HepG2 (cell line): Measurements from ENCODE around the gene RPS6KL1. TPM values are rescaled to one million over a fixed set of nuclear protein-coding genes. Genes with fewer than 3 reads are reported as not detected.

Source experiments
- ARNTL ChIP-seq: sonication (generic); formaldehyde crosslinking; IDR thresholded peaks from 2 replicates; pipeline ENCODE4 v1.4.0; 2020; ENCODE audit warnings: mild to moderate bottlenecking, missing genetic modification reagents
- ELF3 ChIP-seq: IDR thresholded peaks from 2 replicates; pipeline ENCODE4 v1.6.1; 2016; ENCODE audit warnings: missing genetic modification reagents, missing compliant biosample characterization
- FIP1L1 ChIP-seq: fragments of 200-400 bp; formaldehyde crosslinking; IDR thresholded peaks from 2 replicates; pipeline ENCODE4 v1.6.1; 2018; ENCODE audit warnings: low read depth, mild to moderate bottlenecking, low read length, moderate library complexity, borderline replicate concordance; ENCODE audit not compliant: insufficient read depth
- GLMP ChIP-seq: sonication (generic); formaldehyde crosslinking; IDR thresholded peaks from 2 replicates; pipeline ENCODE4 v1.9.0; 2021; ENCODE audit warnings: missing genetic modification reagents, mild to moderate bottlenecking, borderline replicate concordance
- MED8 ChIP-seq: sonication (generic); formaldehyde crosslinking; IDR thresholded peaks from 2 replicates; pipeline ENCODE4 v1.8.1; 2023; ENCODE audit warnings: mild to moderate bottlenecking, missing genetic modification reagents; ENCODE audit not compliant: insufficient replicate concordance
- NFRKB ChIP-seq: fragments of 450-650 bp; IDR thresholded peaks from 2 replicates; pipeline ENCODE4 v1.6.1; 2017
- PREB ChIP-seq: sonication (generic); formaldehyde crosslinking; IDR thresholded peaks from 2 replicates; pipeline ENCODE4 v1.4.0; 2020; ENCODE audit warnings: missing genetic modification reagents
- SRF ChIP-seq: IDR thresholded peaks from 2 replicates; pipeline ENCODE4 v1.6.1; 2011; ENCODE audit warnings: mild to moderate bottlenecking, low read depth, low read length, moderate library complexity
- SUZ12 ChIP-seq: fragments of 150-350 bp; IDR thresholded peaks from 2 replicates; pipeline ENCODE4 v1.6.1; 2014; ENCODE audit warnings: low read depth, low read length
- TOPORS ChIP-seq: sonication (generic); formaldehyde crosslinking; IDR thresholded peaks from 2 replicates; pipeline ENCODE4 v1.8.0; 2023; ENCODE audit warnings: mild to moderate bottlenecking, missing genetic modification reagents
- TP53 ChIP-seq: sonication (generic); formaldehyde crosslinking; conservative IDR thresholded peaks from 2 replicates; pipeline ENCODE4 v1.4.0; 2020; ENCODE audit warnings: missing genetic modification reagents
- TSC22D2 ChIP-seq: sonication (generic); formaldehyde crosslinking; IDR thresholded peaks from 2 replicates; pipeline ENCODE4 v1.5.1; 2020; ENCODE audit warnings: missing genetic modification reagents, mild to moderate bottlenecking, borderline replicate concordance
- YY1 ChIP-seq: IDR thresholded peaks from 2 replicates; pipeline ENCODE4 v1.6.1; 2011; ENCODE audit warnings: low read length, low read depth, moderate library complexity, mild to moderate bottlenecking; ENCODE audit not compliant: insufficient read depth, insufficient replicate concordance
- ZMAT3 ChIP-seq: sonication (generic); formaldehyde crosslinking; conservative IDR thresholded peaks from 2 replicates; pipeline ENCODE4 v1.7.0; 2021; ENCODE audit warnings: missing genetic modification reagents
- ZNF18 ChIP-seq: sonication (generic); formaldehyde crosslinking; IDR thresholded peaks from 2 replicates; pipeline ENCODE4 v1.8.0; 2022; ENCODE audit warnings: mild to moderate bottlenecking, missing genetic modification reagents; ENCODE audit not compliant: insufficient replicate concordance
- ZNF274 ChIP-seq: sonication (generic); formaldehyde crosslinking; IDR thresholded peaks from 2 replicates; pipeline ENCODE4 v1.5.1; 2020; ENCODE audit warnings: mild to moderate bottlenecking, missing genetic modification reagents
- ZNF512 ChIP-seq: sonication (generic); formaldehyde crosslinking; IDR thresholded peaks from 2 replicates; pipeline ENCODE4 v1.4.0; 2020; ENCODE audit warnings: mild to moderate bottlenecking, missing genetic modification reagents
- ZNF530 ChIP-seq: sonication (generic); formaldehyde crosslinking; IDR thresholded peaks from 2 replicates; pipeline ENCODE4 v1.5.0; 2020; ENCODE audit warnings: low read depth, mild to moderate bottlenecking, missing genetic modification reagents
- ZNF850 ChIP-seq: sonication (generic); formaldehyde crosslinking; conservative IDR thresholded peaks from 2 replicates; pipeline ENCODE4 v1.9.0; 2021; ENCODE audit warnings: mild to moderate bottlenecking, missing genetic modification reagents
- polyA plus RNA-seq, 8 experiments: library from polyadenylated mRNA; depleted of rRNA in 3 of 8; stranded (reverse) in 7 of 8; unstranded in 1 of 8; fragments of >200 nt; fragmentation: Illumina TruSeq in 4 of 8; extraction: Trizol in 4 of 8; gene quantifications; 2 replicates each; pipeline versions ENCODE4 v1.2.1 to v1.2.3, GENCODE V29; 2011 to 2016; ENCODE audit warnings: low read depth in 4 of 8, missing spikeins in 1 of 8, mixed read lengths in 1 of 8; ENCODE audit not compliant: insufficient read depth in 1 of 8
- total RNA-seq, 5 experiments: library from RNA; depleted of rRNA; stranded (reverse); fragments of >200 nt; fragmentation: Illumina TruSeq; extraction: Trizol; gene quantifications; 2 replicates each; pipeline ENCODE4 v1.2.3, GENCODE V29; 2016; ENCODE audit warnings: low read depth in 1 of 5
- TF ChIP-seq, protein P1 (sequence below): sonication (generic); formaldehyde crosslinking; IDR thresholded peaks from 2 replicates; pipeline ENCODE4 v1.4.0; 2020; ENCODE audit warnings: missing genetic modification reagents, borderline replicate concordance
- TF ChIP-seq, protein P2 (sequence below): IDR thresholded peaks from 2 replicates; pipeline ENCODE4 v1.6.1; 2016; ENCODE audit warnings: mild to moderate bottlenecking, missing biosample characterization, missing genetic modification reagents

The RPS6KL1 gene
- total and polyA plus RNA-seq, 2 of the 13 experiments (the other 11 are each of a cell fraction or from before 2014, with no cell fraction given) = 6.5 to 11.5 TPM

- TF ChIP-seq TP53 (no peak), PREB (no peak), ZNF512 (CRISPR knock-in tag) (no peak), ZNF18 (CRISPR knock-in tag) (peak; percentile 43), SUZ12 (no peak), ARNTL (CRISPR knock-in tag) (peak; percentile 96), TSC22D2 (CRISPR knock-in tag) (no peak), ZNF850 (CRISPR knock-in tag) (no peak), ZNF274 (CRISPR knock-in tag) (no peak), MED8 (CRISPR knock-in tag) (no peak), ZNF530 (no peak), SRF (no peak), ZMAT3 (0 out of 2 replicates have a peak, but pooled peaks have one; percentile 51), FIP1L1 (no peak), ELF3 (CRISPR knock-in tag) (peak; percentile 84; the same call in 1 of the 2 replicates), YY1 (no peak), NFRKB (no peak), GLMP (no peak), TOPORS (CRISPR knock-in tag) (no peak)
- TF ChIP-seq, protein P1, sequence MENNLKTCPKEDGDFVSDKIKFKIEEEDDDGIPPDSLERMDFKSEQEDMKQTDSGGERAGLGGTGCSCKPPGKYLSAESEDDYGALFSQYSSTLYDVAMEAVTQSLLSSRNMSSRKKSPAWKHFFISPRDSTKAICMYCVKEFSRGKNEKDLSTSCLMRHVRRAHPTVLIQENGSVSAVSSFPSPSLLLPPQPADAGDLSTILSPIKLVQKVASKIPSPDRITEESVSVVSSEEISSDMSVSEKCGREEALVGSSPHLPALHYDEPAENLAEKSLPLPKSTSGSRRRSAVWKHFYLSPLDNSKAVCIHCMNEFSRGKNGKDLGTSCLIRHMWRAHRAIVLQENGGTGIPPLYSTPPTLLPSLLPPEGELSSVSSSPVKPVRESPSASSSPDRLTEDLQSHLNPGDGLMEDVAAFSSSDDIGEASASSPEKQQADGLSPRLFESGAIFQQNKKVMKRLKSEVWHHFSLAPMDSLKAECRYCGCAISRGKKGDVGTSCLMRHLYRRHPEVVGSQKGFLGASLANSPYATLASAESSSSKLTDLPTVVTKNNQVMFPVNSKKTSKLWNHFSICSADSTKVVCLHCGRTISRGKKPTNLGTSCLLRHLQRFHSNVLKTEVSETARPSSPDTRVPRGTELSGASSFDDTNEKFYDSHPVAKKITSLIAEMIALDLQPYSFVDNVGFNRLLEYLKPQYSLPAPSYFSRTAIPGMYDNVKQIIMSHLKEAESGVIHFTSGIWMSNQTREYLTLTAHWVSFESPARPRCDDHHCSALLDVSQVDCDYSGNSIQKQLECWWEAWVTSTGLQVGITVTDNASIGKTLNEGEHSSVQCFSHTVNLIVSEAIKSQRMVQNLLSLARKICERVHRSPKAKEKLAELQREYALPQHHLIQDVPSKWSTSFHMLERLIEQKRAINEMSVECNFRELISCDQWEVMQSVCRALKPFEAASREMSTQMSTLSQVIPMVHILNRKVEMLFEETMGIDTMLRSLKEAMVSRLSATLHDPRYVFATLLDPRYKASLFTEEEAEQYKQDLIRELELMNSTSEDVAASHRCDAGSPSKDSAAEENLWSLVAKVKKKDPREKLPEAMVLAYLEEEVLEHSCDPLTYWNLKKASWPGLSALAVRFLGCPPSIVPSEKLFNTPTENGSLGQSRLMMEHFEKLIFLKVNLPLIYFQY (CRISPR knock-in tag) = 0 out of 2 replicates have a peak, but pooled peaks have one; percentile 44
- TF ChIP-seq, protein P2, sequence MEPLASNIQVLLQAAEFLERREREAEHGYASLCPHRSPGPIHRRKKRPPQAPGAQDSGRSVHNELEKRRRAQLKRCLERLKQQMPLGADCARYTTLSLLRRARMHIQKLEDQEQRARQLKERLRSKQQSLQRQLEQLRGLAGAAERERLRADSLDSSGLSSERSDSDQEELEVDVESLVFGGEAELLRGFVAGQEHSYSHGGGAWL (CRISPR knock-in tag) = peak; percentile 88; the same call in 1 of the 2 replicates
Observed at GRCh38 chr14:74898694-74899093, 24.4 kb downstream of the RPS6KL1 start (continued).
